Hepatocyte (in vitro differentiated cells): ENCODE data around the gene SLAMF7.

Experiments used
- CTCF ChIP-seq: fragments of 200-600 bp; sonication (generic); IDR thresholded peaks from 2 replicates; pipeline ENCODE4 v1.5.1; 2016; ENCODE audit warnings: antibody characterized with exemption, mild to moderate bottlenecking; ENCODE audit not compliant: poor library complexity
- EZH2 ChIP-seq: fragments of 200-600 bp; sonication (generic); IDR thresholded peaks from 2 replicates; pipeline ENCODE4 v1.6.1; 2016; ENCODE audit warnings: antibody characterized with exemption, mild to moderate bottlenecking, borderline replicate concordance
- EZH2phosphoT487 ChIP-seq: fragments of 200-600 bp; sonication (generic); IDR thresholded peaks from one replicate; pipeline ENCODE4 v1.6.1; 2018; ENCODE audit warnings: antibody characterized with exemption, mild to moderate bottlenecking, low read depth, moderate library complexity; ENCODE audit not compliant: unreplicated experiment, severe bottlenecking

GRCh38 chr1:160716013-160716412 is 23.0 kb upstream of the SLAMF7 start:
- TF ChIP-seq CTCF (no peak), EZH2 (no peak), EZH2phosphoT487 (no peak)
